NT2/D1 (cell line): Measurements from ENCODE around the gene ELK4.

ENCODE experiments used
- DNase-seq: peaks from one replicate; pipeline ENCODE4 v3.0.0-alpha.2; 2011; ENCODE audit warnings: low read depth, low spot score
- H3K27me3 ChIP-seq: 2 replicates; pipeline ENCODE4 v1.6.0; 2011; ENCODE audit warnings: mild to moderate bottlenecking; ENCODE audit not compliant: insufficient read length, insufficient read depth
- H3K36me3 ChIP-seq: 2 replicates; pipeline ENCODE4 v1.6.1; 2011; ENCODE audit warnings: mild to moderate bottlenecking, low read length, mixed read lengths; ENCODE audit not compliant: insufficient read depth, insufficient read length
- H3K4me1 ChIP-seq: 2 replicates; pipeline ENCODE4 v1.5.1; 2011; ENCODE audit not compliant: insufficient read depth, insufficient read length
- H3K4me3 ChIP-seq: 2 replicates; pipeline ENCODE4 v1.5.1; 2011; ENCODE audit warnings: low read depth; ENCODE audit not compliant: insufficient read length
- H3K9ac ChIP-seq: 2 replicates; pipeline ENCODE4 v1.6.0; 2011; ENCODE audit warnings: low read depth; ENCODE audit not compliant: insufficient read length
- H3K9me3 ChIP-seq: 2 replicates; pipeline ENCODE4 v1.5.1; 2011; ENCODE audit warnings: mild to moderate bottlenecking, low read length; ENCODE audit not compliant: insufficient read depth
- SUZ12 ChIP-seq: IDR thresholded peaks from 2 replicates; pipeline ENCODE4 v1.6.1; 2011; ENCODE audit not compliant: insufficient read length, insufficient read depth; ENCODE audit errors: extremely low read depth
- YY1 ChIP-seq: IDR thresholded peaks from 2 replicates; pipeline ENCODE4 v1.6.1; 2011; ENCODE audit not compliant: insufficient read length, insufficient read depth
- ZNF274 ChIP-seq: IDR thresholded peaks from 2 replicates; pipeline ENCODE4 v1.6.1; 2011; ENCODE audit warnings: mild to moderate bottlenecking, low read depth, low read length

The ELK4 gene

DNA sequence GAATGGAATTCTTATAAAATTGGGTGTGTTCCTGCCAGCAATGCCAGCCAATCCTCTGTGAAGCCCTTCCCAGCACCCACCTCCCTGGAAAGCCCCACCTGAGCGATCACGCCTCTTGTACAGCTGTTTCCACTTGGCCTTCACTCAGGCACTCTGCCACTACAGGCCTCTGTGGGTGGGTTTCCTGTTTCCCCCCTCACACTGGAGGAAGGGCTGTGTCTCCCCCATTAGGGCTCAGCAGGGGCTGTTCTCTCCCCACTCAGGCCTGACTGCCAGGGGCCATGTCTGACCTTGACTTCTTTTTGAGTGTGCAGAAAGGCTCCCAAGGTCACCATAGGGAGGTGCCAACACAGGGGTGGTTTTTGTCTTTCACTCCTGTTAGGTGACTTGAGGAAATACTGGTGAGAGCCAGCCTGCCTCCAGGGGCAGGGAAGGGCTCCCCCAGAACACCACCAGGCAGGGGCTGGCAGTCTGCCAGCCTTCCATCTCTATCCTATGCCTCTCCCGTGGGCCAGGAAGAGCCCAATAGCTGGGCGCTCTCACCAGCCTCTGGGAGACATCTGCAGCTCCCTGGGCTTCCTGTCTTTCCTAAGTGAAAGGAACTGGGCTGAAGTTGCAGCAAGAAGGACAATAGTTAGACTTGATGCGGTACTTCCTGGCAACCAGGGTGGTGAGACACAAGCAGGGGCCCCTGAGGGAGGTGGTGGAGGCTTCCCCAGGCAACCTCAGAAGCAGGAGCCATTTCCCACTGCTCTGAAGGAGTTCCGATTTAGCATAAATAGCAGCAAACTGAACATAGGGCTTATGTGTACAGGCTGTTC lies 49.1 kb downstream of the ELK4 start:
- DNase-seq: no peak
- H3K9ac ChIP-seq: no peak overlapping the region
- no peaks in the 10 kb centered on the region for H3K9me3 ChIP-seq
- TF ChIP-seq ZNF274 (no peak), SUZ12 (no peak), YY1 (no peak)
- peaks cover 35% of the 10 kb centered on the region for H3K4me1 ChIP-seq
- H3K36me3 ChIP-seq: no peaks in the 10 kb centered on the region
- H3K27me3 ChIP-seq: peaks cover 11% of the 10 kb centered on the region
- no peak overlapping the region for H3K4me3 ChIP-seq

DNA sequence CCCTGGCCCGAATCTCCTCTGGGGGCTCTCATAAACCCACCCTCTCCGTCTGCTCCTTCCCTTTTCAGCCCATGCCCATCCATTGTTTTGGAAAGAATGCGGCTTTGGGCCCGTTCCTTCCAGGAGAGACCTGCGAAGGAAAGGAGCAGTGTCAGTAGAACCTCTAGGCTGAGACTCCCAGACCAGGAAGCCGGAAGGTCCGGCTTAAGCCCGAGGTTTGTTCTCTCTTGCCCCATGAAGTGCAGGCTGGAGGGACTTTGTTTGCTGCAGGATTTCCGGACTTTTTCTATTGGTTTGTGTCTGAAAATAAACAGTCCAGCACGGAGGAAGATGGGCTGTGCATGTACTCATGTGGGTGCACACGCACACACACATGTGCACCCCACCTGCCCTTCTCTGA lies 49.8 kb downstream of the ELK4 start:
- TF ChIP-seq YY1 (no peak), ZNF274 (no peak), SUZ12 (no peak)
- H3K4me3 ChIP-seq: no peak overlapping the region
- peaks cover 18% of the 10 kb centered on the region for H3K27me3 ChIP-seq
- H3K9ac ChIP-seq: no peak overlapping the region
- no peaks in the 10 kb centered on the region for H3K36me3 ChIP-seq
- H3K9me3 ChIP-seq: no peaks in the 10 kb centered on the region
- peaks cover 41% of the 10 kb centered on the region for H3K4me1 ChIP-seq
- DNase-seq: no peak

DNA sequence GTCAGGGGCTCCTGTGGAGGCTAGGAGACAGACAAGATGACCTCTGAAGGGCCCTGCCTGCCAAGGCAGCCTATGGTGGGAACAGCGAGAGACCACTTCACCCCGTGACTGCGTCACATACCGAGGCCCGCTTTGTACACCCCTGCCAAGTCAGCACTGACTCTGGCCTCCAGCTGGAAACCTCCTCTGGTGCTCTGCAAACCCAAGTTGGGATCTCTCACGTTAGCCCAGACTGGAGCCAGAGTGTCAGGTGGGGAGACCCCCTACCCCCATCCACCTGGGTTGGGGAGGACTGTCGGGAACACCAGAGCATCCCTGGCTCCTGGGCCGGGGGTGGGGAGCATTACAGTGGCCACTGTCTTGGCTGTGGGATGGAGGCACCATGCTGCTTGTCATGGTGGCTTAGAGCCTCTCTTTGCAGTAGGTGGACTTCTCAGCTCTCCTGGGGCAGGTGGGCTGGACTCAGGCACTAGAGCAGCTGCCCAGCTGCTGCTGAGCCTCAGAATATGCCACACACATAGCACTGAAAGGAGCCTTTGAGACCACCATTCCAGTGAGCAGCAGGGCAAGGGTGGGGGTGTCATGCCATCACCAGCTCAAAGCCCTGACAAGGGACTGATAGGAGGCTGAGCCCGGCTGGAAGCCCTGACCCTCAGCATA lies 50.4 kb downstream of the ELK4 start:
- Histone ChIP-seq H3K9me3 (no peaks in the 10 kb centered on the region), H3K27me3 (peaks cover 23% of the 10 kb centered on the region), H3K36me3 (no peaks in the 10 kb centered on the region), H3K4me3 (no peak overlapping the region), H3K4me1 (peaks cover 45% of the 10 kb centered on the region), H3K9ac (no peak overlapping the region)
- no peak for TF ChIP-seq YY1
- no peak for TF ChIP-seq ZNF274
- no peak for TF ChIP-seq SUZ12
- DNase-seq: no peak

- peaks cover 29% of the 10 kb centered on the region for H3K27me3 ChIP-seq
- DNase-seq: no peak
- TF ChIP-seq YY1 (no peak), ZNF274 (no peak), SUZ12 (no peak)
- H3K4me3 ChIP-seq: no peak overlapping the region
- no peaks in the 10 kb centered on the region for H3K36me3 ChIP-seq
- H3K9ac ChIP-seq: no peak overlapping the region
- peaks cover 45% of the 10 kb centered on the region for H3K4me1 ChIP-seq
- no peaks in the 10 kb centered on the region for H3K9me3 ChIP-seq
These were observed 51.0 kb downstream of the ELK4 start for GRCh38 chr1:205580923-205581180.

GRCh38 chr1:205580140-205580922 lies 51.5 kb downstream of the ELK4 start:
- H3K4me3 ChIP-seq: no peak overlapping the region

DNA sequence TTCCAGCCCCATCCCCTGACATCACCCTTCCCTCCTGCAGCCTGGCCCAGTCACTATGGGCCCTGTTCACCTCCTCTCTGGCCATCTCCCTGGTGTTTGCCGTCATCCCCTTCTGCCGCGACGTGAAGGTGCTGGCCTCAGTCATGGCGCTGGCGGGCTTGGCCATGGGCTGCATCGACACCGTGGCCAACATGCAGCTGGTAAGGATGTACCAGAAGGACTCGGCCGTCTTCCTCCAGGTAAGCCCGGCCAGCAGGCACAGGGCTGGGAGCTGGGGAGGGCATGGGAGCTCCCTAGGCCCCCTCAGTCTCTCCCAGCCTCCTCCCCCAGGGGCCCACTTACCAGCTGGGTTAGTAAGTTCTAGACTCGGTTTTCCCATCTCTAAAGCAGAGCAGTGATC lies 52.1 kb downstream of the ELK4 start:
- no peak for TF ChIP-seq YY1
- no peak for TF ChIP-seq ZNF274
- TF ChIP-seq SUZ12: no peak
- peaks cover 39% of the 10 kb centered on the region for H3K27me3 ChIP-seq
- no peak overlapping the region for H3K4me3 ChIP-seq
- DNase-seq: no peak
- no peaks in the 10 kb centered on the region for H3K36me3 ChIP-seq
- H3K9ac ChIP-seq: no peak overlapping the region
- peaks cover 39% of the 10 kb centered on the region for H3K4me1 ChIP-seq
- no peaks in the 10 kb centered on the region for H3K9me3 ChIP-seq

More at GRCh38 chr1:205580140-205580922, 51.5 kb downstream of the ELK4 start:
- Histone ChIP-seq H3K27me3 (peaks cover 33% of the 10 kb centered on the region), H3K4me1 (peaks cover 42% of the 10 kb centered on the region), H3K36me3 (no peaks in the 10 kb centered on the region), H3K9ac (no peak overlapping the region), H3K9me3 (no peaks in the 10 kb centered on the region)
- no peak for DNase-seq
- TF ChIP-seq SUZ12: no peak
- TF ChIP-seq ZNF274: no peak
- no peak for TF ChIP-seq YY1
